ENCODE results near the gene GCNT2.
"Not testable (repeated sequence)": the region's sequence is repeated elsewhere in the genome, so short reads cannot be mapped to it uniquely, and the experiment has no call there.

The GCNT2 gene

DNA sequence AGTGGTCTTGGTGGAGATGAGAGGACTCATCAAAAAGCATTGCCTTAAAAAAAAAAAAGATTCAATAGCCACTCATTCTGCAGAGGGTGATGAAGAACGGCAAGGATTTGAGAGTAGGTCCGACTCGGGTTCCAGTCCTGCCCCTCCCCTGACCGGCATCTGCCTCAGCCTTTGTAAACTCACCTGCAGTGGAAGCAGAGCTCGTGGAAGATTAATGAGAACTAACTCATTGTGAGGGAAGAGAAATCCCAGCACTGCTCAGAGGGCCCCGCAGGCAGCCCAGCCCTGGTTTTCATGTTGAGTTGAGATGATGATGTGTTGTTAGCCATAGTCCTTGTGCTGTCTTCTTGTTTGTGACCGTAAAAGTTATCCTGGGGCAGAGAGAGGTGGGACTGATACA, 59.4 kb downstream of the GCNT2 start:
- DNase-seq (ENCODE audit: low read depth in 3 of 3) = no peak

DNA sequence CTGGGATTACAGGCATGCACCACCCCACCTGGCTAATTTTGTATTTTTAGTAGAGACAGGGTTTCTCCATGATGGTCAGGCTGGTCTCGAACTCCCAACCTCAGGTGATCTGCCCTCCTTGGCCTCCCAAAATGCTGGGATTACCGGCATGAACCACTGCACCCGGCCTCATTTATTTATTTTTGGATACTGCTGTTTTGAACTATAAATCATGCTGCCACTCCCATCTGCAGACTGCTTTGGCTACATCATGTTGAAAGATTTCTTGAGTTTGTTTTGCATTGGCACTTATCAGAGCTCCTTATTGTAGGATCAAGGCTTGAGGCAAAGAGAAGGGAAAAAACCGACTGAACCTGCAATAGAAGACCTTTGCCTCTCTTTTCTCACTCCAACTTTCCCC, 60.3 kb downstream of the GCNT2 start:
- not testable (repeated sequence) for DNase-seq (ENCODE audit: low read depth in 3 of 3)

DNA sequence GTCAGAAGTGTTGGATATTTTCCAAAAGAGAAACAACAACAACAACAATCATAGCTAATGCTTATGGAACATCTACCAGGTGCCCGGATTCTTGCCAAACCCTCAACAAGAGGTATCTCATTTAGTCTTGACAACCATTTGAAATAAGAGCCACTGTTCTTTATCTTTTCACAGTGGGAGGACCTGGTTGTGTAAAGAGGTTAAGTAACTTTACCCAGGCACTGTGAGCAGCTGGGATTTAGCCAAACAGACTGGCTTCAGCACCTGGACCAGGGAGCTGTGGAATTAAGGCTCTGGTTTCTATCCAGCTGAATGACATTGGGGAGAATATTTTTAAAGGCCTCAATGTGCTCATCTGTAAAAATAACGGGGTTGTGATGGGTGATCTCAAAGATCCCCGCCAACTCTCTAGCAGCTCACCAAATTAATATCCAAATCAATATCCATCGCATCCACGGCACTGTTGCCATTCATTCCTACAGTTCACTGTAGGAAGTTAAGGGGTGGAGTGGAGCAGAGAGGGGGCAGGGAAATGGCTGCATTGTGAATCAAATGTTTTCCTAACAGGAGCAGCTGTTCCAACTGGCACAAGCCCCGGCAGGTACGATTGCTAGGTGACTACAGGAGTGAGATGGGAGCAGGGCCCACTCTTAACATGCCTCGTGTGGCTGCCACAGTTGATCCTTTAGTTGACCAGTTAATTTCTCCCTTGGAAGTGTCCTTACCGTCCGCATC, 61.8 kb downstream of the GCNT2 start:
- no peak for DNase-seq (ENCODE audit: low read depth in 3 of 3)

DNA sequence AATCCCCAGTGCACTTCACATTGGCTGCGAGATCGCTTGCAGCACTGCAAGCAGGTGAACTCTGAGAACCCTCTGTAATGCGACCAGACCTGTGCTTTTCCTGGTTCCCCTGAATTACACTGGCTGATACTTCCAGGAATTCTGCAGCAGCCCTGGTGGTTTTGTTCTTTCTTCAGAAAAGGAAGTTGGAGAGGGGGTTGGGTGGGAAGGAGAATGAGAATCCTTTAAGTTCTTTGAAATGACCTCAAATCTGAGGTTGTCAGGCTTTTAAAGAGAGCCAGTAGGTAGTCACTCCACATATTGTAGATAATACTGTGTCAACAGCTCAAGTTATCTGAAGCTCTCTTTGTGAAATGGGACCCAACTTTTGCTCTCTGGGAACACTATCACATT, 62.4 kb downstream of the GCNT2 start:
- no peak for DNase-seq (ENCODE audit: low read depth in 3 of 3)

DNA sequence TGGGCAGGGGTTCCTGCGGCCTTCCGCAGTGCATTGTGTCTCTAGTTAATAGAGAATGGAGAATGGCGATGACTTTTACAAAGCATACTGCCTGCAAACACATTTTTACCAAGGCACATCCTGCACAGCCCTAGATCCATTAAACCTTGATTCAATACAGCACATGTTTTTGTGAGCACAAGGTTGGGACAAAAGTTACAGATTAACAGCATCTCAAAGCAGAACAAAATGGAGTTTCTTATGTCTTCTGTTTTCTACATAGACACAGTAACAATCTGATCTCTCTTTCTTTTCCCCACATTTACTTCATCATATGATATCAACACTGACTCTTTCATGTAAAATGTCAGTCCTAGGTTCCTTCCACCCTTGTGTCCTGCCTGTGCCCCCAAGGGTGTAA, 63.5 kb downstream of the GCNT2 start:
- DNase-seq (ENCODE audit: low read depth in 3 of 3) = no peak

DNA sequence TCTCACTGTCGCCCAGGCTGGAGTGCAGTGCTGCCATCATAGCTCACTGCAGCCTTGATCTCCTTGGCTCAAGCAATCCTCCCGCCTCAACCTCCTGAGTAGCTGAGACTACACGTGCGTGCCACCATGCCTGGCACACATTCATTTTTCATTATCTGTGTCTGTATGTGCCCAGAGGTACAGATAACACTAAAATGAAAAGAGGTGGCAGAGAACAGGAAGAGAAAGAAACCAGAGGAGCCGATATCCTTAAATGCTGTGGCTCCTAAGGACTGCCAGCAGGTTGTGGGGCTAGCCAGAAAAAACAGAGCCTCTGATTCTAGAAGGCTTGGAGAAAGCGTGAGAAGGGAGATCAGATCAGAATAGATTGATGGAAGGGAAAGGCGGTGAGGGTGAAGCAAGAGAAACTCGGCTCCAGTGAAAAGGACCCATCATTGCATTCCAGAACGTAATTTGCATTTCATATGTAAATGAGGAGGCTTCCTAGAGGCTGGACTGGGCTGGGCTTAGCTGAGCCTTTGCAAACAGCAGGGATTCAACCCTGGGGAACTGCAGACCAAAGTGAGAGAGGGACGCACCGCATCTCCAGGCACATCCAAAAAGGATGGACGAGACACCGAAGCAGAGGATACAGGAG, 64.2 kb downstream of the GCNT2 start:
- DNase-seq (ENCODE audit: low read depth in 3 of 3) = no peak

DNA sequence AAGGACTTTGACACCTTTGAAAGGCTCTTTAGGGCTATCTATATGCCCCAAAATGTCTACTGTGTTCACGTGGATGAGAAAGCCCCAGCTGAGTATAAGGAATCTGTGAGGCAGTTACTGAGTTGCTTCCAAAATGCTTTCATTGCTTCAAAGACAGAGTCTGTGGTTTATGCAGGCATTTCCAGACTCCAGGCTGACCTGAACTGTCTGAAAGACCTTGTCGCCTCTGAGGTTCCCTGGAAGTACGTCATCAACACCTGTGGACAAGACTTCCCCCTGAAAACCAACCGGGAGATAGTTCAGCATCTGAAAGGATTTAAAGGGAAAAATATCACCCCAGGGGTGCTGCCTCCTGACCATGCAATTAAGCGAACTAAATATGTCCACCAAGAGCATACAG, 65.2 kb downstream of the GCNT2 start:
- DNase-seq (ENCODE audit: low read depth in 3 of 3) = no peak

DNA sequence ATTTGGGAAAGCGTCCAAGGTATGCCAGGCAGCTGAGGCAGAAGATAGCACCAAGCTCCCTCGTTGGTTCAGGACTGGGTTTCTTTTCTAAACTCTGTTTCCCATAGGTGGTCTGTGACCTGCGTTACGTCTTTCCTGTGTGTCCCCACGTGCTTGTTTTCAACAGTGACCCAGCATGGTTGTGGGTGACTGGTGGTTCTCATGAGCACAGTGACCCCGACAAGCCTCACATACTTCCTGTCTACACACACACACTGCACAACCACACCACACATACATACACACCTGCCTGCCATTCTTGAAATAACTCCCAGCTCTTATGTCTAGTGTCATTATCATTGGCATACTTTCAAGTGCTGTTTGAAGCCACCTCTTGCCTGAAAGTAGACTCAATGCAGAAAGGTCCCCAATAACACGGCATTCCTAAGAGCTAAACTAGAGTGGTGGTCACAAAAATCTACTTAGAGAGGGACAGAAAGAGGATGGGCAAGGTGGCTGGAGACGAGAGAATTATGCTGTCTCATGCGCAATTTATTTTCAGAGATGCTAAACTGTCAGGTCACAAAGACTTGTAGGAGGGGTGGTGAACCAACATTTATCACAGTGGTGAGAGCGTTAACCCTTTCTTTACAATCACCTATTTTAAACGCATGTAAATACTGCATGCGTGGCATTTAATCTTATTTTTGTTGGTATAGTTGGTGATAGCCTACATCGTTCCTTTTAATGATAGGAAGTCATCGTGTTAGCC, 66.7 kb downstream of the GCNT2 start:
- no peak for DNase-seq (ENCODE audit: low read depth in 3 of 3)

DNA sequence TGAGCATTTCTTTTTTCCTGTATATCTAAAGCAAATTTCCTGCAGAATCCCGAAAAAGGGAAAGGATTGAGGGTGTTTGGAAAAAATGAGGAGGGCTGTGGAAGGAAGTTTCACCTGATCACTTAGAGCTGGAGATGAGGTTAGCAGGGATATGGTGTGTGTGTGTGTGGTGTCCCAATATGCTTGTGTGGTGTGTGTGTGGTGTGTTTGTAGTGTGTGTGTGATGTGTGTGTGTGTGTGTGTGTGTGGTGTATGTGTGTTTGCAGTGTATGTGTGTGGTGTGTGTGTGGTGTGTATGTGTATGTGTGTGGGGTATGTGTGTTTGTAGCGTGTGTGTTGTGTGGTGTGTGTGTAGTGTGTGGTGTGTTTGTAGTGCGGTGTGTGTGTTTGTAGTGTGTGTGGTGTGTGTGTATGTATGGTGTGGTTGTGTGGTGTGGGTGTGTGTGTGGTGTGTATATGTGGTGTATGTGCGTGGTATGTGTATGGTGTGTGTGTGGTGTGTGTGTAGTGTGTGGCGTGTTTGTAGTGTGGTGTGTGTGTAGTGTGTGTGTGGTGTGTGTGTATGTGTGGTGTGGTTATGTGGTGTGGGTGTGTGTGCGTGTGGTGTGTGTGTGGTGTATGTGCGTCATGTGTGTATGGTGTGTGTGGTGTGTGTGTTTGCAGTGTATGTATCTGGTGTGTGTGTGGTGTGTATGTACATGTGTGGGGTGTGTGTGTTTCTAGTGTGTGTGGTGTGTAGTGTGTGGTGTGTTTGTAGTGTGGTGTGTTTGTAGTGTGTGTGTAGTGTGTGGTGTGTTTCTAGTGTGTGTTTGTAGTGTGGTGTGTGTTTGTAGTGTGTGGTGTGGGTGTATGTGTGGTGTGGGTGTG, 67.6 kb downstream of the GCNT2 start:
- DNase-seq (ENCODE audit: low read depth in 3 of 3) = no peak

DNA sequence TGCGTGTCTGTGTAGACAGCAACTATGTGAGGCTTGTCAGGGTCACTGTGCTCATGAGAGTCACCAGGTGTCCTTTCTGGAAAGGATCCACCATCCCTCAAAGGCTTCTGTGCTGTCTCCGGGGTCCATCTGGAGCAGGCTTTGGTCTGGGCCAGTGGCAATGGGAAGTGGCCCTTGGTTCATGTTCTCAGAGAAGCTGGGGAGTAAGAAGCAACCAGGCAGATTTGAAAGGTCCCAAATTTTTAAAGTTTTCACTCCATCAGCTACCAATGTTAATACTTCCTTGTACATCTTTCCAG, 68.2 kb downstream of the GCNT2 start:
- DNase-seq (ENCODE audit: low read depth in 3 of 3) = no peak

DNA sequence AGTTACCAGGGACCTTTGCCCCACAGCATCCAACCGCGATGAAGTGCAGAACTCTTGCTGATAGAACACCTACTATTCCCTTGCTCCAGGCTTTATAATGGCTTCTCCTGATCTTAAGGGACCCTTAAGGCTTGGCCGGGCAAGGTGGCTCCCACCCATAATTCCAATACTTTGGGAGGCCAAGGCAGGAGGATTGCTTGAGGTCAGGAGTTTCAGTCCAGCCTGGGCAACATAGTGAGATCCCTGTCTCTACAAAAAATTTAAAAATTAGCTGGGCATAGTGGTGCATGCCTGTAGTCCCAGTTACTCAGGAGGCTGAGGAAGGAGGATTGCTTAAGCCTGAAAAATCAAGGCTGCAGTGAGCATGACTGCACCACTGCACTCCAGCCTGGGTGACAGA, 68.8 kb downstream of the GCNT2 start:
- DNase-seq (ENCODE audit: low read depth in 3 of 3) = no peak

DNA sequence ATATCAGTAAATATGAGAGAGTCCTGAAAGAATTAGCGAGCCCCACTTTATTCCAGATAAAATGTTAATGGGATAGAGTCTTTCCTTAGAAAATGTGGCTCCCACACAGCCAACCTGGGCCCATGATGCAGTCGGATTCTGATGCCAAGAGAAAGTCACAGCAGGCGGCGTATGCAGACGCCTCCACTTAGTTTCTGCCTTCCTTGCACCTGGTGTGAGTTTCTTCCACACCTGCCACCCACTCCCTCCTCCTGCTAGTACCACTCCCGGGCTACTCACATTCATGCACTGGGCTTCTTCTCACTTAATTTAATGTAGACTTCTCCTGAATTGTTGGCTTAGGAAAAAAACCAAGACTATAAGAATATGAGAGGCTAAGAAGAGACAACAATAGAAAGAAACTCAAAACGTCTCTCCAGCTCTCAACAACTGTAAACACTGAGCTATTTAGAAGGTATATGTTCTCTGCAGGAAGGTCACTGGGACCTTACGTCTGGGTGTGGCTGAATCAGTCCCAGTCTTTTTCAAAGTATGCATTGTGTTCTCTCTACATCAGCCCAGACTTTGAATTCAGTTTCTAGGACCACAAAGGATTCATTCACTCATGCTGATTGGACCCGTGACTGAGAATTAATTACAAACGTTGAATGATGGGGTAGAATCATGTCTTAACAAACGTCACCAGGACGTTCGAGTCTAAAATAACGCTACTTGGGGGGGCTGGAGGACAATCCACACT, 70.4 kb downstream of the GCNT2 start:
- DNase-seq (ENCODE audit: low read depth in 3 of 3) = no peak

DNA sequence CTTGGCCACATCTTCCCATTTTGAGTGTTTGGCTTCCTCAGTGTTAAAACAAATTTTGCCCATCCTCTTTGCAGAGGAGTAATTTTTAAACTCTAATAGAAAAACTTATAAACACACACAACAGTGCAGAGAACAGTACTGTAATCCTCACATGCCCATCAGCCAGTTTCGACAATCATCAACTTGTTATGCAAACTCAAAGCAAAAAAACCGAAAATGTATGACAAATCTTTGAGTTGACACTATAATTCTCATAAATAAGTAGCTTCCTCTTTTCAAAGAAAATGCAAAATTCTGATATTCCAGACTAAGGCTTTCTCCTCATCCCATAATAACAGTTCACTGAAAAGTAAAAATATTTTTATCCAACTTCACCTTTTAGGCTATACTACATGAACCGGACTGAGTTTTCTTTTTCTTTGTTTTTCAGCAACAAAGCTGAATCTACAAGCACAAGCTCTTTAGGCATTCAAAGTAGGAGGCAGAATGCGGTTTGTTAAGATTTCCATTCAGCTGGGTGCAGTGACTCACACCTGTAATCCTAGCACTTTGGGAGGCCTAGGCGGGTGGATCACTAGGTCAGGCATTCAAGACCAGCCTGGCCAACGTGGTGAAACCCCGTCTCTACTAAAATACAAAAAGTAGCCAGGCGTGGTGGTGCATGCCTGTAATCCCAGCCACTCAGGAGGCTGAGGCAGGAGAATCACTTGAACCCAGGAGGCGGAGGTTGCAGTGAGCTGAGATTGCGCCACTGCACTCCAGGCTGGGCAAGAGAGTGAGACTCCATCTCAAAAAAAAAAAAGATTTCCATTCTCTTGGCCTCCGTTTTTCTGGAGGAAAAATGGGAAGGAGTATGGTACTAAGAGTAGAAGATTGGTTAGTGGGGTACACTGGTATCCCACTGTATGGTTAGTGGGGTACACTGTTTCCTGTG, 74.8 kb downstream of the GCNT2 start:
- no peak for DNase-seq (ENCODE audit: low read depth in 3 of 3)

DNA sequence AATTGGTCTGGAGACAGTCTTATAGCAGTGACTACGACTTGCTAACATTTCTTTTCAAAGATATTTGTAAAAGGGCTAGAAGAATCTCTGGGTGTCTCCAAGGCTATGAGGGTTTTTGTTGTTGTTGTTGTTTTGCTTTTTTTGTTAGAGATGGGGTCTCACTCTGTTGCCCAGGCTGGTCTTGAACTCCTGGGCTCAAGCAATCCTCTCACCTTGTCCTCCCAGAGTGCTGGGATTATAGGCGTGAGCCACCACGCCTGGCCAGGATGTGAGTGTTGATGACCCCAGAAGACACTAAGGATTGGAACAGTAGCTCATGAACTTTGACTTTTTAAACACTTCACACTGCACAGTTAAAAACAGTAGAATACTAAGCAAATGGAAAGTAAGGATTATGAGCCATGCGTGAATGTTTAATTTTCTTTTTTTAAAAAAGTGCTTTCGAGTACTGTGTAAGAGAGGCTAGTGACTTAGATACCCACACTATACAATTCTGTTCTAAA, 76.4 kb downstream of the GCNT2 start:
- DNase-seq (ENCODE audit: low read depth in 3 of 3) = no peak

DNA sequence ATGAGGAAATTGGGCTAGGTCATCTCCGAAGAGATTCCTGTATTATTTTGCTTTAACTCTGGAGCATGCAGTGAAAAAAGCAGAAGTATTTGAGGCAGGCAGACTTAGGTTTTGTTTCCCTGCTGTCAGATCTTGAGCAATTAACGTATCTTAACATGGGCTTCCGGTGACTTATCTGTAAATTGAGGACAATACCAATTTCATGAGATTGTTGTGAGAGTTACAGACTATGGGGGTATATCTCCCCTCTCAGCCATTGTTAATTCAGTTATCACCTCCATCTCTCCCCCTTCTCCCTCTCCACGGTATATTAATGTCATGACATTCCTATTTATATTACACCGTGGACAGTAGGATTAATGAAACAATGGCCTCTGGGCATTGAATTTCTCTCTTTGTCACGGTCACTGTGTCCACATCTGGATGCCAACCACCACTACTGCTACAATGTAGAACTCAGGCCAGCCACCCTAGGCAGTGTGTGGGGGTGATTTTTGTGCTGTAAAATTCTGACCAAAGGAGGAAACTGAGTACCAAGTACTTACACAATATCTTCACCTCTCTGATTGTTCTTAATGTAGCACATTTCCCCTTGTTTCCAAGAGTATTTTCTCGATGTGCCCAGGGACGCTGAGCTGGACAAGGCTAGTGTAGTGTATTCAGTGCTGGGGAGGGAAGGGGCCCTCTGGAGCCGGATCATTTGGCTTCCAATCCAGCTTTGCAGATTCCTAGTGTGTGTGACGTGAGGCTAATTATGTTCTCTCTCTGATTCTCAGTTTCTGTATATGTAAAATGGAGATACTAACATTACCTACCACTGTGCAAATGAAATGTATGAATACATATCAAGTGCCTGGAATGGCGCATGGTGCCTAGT, 77.2 kb downstream of the GCNT2 start:
- DNase-seq (ENCODE audit: low read depth in 3 of 3) = no peak

DNA sequence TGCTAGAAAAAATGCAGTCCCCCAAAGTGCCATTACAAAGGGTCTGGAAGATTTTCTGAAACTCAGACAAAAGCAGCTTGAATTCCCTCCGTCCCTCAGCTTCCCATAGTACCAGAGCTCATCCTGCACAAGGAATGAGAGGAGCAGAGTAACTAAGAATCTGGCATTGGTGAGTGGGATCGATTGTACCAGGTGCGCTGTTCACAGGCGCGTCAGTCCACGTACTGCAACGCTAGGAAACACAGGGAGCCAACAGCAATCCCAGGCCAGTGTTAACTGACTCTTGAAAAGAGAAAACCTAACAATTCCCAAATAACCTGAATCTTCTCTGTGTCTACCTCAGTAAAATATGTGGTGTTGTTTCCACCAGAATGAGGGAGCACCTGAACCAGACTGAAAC, 77.9 kb downstream of the GCNT2 start:
- no peak for DNase-seq (ENCODE audit: low read depth in 3 of 3)

DNA sequence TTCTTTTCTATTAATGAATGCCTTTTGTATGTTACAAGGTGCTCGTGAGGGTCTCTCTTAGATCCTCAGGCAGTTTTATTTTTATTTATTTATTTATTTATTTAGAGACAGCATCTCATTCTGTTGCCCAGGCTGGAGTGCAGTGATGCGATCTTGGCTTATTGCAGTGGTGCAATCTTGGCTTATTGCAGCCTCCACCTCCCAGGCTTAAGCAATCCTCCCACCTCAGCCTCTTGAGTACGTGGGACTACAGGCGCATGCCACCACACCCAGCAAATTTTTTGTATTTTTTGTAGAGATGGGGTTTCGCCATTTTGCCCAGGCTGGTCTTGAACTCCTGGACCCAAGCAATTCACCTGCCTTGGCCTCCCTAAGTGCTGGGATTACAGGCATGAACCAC, 79.5 kb downstream of the GCNT2 start:
- not testable (repeated sequence) for DNase-seq (ENCODE audit: low read depth in 3 of 3)

DNA sequence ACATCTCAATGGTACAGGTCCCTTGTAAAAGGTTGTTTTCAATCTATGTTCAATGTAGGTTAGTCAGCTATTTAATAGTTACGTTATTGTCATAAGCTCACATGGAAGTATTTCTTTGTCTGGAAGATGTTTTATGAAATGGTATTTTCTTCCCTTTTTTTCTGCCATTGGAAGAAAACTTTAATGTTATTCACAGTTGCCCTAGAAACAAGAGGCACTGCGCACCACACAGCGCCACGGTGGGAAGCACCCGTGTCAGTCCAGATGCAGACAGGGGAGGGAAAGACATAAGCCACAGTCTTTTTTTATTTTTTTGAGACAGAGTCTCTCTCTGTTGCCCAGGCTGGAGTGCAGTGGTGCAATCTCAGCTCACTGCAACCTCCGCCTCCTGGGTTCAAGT, 82.1 kb downstream of the GCNT2 start:
- no peak for DNase-seq (ENCODE audit: low read depth in 3 of 3)

DNA sequence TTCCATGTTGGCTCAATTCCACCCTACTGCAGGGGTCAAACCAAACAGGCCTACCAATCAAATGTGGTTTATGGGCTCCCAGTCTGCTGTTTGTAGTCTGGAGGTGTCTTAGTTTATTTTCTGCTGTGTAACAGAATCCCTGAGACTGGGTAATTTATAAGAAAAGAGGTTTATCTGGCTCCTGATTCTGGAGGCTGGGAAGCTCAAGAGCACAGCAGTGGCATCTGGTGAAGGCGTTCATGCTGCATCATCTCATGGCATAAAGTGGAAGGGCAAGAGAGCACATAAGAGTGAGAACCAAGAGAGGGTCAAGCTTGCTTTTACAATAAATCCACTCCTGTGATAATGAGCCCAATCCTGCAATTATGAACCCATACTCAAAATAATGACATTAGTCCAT, 87.9 kb downstream of the GCNT2 start:
- DNase-seq (ENCODE audit: low read depth in 3 of 3) = no peak
